GM10266 (cell line): Measurements from ENCODE around the gene FGF5.

Source experiments
- DNase-seq: peaks from one replicate; pipeline ENCODE4 v3.0.0; 2012; ENCODE audit errors: extremely low spot score
- TF ChIP-seq, protein P1 (sequence below): IDR thresholded peaks from 2 replicates; pipeline ENCODE4 v1.5.1; 2012; ENCODE audit warnings: mild to moderate bottlenecking, low read depth; ENCODE audit not compliant: control insufficient read depth, insufficient read depth; ENCODE audit errors: missing control alignments

The FGF5 gene

DNA sequence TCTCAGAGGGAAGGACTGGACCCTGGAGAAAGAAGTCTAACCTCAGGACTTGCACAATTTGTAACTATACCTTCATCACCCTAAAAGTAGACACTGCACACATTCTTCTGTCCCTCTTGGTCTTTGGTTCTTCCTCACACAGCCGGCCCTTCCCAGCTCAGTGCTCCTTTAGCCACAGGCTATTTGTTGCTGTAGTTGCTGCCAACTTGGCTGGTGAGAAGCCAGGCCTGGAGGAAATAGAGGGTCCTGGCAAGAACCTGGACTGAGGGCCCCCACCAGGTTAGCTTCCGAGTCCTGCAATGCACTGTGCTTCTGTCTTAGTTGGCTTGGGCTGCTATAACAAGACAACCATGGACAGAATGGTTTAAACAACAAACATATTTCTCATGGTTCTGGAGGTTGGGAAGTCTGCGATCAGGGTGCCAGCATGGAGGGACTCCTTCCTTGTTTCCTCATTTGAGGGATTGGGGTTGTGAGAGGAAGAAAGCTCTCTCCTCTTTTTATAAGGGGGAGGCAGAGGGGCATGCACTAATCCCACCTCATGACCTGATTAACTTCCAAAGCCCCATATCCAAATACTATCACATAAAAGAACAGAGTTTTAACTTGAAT, 4.4 kb upstream of the FGF5 start:
- TF ChIP-seq, protein P1, sequence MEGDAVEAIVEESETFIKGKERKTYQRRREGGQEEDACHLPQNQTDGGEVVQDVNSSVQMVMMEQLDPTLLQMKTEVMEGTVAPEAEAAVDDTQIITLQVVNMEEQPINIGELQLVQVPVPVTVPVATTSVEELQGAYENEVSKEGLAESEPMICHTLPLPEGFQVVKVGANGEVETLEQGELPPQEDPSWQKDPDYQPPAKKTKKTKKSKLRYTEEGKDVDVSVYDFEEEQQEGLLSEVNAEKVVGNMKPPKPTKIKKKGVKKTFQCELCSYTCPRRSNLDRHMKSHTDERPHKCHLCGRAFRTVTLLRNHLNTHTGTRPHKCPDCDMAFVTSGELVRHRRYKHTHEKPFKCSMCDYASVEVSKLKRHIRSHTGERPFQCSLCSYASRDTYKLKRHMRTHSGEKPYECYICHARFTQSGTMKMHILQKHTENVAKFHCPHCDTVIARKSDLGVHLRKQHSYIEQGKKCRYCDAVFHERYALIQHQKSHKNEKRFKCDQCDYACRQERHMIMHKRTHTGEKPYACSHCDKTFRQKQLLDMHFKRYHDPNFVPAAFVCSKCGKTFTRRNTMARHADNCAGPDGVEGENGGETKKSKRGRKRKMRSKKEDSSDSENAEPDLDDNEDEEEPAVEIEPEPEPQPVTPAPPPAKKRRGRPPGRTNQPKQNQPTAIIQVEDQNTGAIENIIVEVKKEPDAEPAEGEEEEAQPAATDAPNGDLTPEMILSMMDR: no peak
- DNase-seq: no peak

DNA sequence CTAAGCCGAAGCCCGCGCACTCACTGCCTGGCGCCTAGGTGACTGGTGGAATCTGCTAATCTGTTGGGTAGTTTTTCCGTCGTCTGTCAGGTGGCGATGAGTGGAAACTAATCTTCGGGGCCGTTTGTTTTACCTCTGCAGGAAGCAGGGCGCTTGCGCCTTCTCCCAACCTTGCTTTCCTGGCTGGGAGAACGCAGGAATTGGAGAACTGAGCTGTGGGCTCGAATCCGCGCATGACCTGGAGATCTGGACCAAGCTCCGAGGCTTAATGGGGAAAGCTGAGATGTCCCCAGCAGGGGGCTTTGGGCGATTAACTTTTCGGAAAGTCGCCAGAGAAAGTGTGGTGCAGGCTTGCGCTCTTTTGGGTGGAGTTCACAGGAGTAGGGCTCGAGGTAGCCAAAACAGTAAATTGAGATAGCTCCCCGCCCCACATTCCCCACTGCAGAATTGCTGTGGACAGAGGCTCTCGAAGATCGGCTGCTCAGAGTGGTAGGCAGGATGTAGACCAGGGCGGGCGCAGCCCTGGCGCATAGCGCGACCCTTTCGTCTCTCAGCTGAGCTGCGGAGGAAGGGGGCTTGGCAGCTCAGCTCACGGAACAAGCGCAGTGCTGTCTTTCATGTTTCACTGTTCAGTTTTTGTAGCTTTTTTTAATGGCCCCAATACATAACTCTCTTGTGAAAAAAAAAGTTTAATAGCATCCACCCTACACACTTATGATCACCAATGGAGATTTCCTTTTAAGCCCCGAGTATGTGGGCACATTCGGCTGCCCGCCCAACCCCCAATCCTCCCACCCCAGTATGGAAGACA, 2.7 kb upstream of the FGF5 start:
- TF ChIP-seq, protein P1: no peak
- no peak for DNase-seq

DNA sequence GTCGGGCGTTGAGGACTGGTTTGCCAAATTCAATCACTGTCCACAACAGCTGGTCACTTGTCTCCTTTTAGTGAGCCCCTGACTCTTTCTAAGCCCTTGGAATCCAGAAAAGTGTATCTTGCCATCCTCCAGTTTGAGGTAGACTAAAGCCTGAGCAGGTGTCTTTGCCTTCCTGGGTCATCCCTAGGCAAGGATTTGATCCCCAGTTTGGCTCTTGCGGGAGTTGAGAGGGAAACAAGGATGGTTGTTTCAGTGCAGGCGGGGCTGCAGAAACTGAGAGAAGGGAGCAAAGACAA, 2.2 kb upstream of the FGF5 start:
- DNase-seq: no peak
- TF ChIP-seq, protein P1: no peak

DNA sequence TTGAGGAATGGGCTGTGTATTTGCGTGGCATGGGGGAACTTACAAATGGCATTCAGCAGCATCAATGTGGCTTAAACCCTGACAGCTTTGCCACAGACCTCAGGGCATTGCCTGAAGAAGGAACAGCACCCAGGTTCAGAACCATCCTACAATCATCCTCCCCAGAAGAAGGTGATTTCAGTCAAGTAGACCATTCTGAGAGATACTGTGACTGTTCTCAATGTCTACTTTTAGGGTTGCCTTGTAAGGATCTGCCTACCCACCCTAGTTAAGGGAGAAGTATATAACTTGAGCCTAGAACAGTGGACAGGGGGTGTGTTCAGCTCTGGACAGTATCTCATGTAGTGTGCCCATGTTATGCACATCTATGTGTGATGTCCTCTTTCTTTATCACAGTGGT, 1.6 kb upstream of the FGF5 start:
- no peak for DNase-seq
- TF ChIP-seq, protein P1: no peak

DNA sequence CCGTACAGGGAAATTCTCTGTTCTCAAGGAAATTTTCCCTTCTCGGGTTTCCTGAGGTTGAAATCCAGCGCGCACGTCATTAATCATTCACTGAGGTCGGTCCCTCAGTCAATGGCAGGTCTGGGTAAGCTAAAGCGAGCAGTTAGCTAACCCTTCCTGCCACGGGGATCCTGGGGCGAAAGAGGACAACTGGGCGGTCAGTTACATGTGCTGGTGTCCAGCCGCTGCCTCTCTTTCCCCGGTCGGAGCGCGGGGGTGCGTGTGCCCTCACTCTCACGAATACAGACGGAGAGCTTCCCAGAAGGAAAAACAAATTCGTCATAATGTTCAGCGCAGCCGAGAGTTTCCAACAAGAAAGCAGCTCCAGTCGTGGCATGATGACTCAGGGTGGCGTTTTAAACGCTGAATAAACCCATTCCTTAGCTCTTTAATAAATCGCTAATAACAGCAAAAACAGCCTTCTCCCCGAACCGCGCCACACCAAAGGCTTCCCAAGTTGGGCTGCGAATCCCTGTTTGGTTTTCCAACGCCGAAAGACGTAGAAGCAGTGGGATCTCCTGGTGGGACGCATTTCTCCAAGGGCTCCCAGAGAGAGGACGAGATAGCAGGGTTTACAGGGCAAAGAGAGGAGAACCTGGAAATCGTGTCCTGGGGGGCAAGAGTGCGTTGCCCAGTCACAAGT, 752 bp upstream of the FGF5 start:
- no peak for DNase-seq

DNA sequence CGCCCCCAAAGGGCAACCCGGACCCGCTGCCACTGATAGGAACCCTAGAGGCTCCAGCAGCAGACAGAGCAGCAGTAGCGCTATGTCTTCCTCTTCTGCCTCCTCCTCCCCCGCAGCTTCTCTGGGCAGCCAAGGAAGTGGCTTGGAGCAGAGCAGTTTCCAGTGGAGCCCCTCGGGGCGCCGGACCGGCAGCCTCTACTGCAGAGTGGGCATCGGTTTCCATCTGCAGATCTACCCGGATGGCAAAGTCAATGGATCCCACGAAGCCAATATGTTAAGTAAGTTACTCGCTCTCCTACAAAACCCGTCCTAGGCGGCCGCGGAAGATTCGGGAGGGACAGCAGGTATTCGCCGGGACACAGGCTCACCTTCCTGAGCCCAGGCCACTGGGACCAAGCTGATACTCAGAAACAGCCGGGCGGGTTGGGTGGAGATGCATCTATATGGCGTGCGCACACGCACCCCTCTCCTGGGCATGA, 477 bp downstream of the FGF5 start:
- DNase-seq: no peak
- TF ChIP-seq, protein P1: no peak

More for the DNA sequence above, 752 bp upstream of the FGF5 start:
- TF ChIP-seq, protein P1: no peak

DNA sequence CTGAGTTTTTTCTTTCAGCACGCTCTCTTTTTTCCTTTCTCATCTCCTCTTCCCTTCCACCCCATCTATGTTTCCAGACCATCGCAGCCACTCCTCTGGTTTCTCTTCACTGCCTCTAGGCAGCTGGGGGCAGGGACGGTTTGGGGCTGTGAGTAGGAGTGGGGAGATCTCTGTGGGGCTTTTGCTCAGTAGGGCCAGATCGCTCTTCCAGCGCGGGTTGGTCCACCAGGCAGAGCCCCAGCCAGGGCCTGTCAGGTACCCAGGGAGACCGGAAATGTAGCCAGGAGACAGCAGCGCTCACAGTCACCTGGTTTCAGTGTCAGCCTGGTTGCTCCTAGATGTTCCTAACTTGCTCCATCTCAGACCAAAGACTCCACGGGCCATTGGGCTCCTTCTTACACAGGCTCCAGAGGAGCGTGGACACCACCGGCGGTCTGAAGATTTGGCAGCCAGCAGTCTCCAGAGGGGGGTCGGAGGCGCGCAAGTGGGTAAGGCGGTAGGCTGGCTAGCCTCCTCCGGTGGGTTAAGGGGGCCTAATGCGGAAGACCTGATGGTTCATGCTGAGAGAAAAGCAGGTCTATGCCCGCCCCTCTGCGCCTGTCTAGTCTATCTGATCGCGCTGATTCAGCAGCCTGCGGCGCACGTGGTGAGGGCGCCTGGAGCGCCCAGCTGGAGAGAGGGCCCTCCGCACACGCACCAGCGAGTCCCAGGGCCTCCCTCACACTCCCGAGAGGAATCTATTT, 1.8 kb downstream of the FGF5 start:
- no peak for DNase-seq
- TF ChIP-seq, protein P1: no peak
